Stimulated activated CD4-positive, alpha-beta T cell treated with anti-CD3 and anti-CD28 coated beads, TNF-alpha, amount 100 ng/mL, for 48 hours (primary cell): ENCODE measurements around the gene EGLN1.

ENCODE experiments used
- DNase-seq, 3 donors: peaks; one replicate each; pipeline ENCODE4 v3.0.0-alpha.2; 2020; ENCODE audit warnings: low read depth in 3 of 3

The EGLN1 gene

DNA sequence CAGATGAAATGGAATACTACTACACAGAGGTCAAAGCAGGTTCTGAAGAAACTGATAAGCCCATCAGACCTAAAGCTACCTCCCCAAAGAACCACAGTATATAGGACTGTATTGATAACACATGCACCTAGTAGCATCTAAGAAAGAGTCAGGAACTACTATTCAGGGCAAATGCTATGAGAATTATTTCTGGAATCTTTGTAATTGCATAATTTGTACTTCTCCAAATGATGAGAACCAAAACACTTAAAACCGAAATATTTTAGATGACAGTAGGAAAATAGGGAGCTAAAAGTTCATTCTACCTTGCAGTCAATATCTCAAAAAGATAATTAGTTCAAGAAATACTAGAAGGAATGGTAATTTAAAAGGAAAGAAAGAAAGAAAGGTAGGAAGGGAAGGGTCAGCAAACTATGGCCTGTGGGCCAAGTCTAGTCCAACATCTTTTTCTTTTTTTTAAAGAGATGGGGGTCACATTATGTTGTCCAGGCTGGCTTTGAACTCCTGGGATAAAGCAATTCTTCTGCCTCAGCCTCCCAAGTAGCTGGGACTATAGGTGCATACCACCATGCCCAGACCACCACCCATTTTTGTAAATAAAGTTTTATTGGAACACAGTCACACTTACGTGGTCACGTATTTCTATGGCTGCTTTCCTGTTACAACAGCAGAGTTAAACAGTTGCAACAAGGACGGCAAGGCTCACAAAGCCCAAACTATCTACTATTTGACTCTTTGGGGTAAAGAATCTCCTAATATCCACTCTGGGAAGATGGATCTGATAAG lies 24.0 kb downstream of the EGLN1 start:
- DNase-seq: no peak

DNA sequence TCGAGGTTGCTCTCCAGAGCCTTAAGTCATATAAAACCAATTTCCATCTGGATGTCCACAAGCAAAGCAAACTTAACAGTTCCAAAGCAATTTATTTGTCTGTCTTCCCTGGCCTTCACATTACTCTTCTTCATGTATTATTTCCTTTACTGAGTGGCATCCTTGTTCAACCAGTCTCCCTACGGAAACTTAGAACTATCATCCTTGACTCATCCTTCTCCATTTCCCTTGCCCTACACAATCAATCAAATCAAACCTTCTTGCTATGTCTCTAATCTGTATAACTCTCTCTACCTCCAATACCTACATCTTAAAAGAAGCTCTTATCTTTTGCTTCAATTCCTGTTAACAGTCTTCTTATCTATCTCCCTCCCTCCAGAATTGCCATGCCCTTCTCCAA lies 25.4 kb downstream of the EGLN1 start:
- DNase-seq: no peak

DNA sequence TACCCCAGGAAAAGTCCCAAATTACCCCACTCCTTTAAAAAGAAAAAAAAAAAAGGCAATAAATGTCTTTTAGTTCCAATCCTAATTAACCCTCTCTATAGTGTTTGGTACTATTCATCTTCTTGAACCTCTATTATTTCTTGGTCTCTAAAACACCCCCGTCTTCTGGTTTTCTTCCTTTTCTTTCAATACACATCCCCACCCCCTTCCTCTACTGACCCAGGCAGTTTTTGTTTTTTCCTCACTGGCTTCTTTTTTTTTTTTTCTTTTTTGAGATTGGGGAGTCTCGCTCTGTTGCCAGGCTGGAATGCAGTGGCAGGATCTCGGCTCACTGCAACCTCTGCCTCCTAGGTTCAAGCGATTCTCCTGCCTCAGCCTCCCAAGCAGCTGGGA lies 26.1 kb downstream of the EGLN1 start:
- no peak for DNase-seq

DNA sequence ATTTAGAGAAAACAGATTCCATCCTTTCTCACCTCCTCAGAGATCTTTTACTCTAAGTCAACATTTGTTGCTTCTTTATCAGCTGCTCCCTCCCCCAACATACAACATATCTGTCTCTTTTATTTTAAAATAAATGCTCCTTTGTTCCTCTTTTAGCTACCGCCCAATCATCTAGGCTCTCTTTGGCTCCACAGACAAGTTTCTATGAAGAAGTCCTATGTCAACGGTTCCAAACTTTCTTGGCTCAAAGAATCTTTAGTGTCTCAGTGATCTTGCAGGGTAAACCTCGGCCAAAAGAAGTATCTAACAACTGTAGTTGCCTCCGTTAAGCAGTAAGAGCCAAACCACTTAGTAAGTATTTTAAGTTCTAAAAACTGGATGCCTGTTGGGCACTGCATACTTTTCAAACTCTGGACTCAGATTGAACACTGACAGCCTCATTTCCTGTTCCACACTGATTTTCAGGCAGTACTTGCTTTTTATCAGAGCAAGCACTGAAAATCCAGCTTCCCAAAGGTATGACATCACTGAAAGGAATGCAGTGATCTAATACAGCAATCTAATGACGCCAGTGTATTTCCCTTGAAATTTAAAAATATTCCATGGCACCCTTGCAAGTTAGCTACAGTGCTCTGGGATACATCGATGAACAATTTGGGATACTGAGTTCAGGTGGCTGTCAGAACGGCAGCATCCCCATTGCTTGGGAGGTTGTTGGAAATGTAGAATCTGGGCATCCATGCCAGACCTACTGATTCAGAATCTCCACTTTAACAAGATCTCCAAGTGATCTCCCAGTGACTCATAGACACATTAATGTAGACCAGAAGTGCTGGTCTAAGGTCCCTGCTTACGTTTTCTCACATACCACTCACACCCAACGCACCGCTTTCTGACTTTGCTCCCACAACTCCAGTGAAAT lies 26.8 kb downstream of the EGLN1 start:
- DNase-seq: no peak

GRCh38 chr1:231393668-231394067 lies 28.4 kb downstream of the EGLN1 start:
- no peak for DNase-seq

GRCh38 chr1:231392389-231393131 lies 29.5 kb downstream of the EGLN1 start:
- DNase-seq: no peak

DNA sequence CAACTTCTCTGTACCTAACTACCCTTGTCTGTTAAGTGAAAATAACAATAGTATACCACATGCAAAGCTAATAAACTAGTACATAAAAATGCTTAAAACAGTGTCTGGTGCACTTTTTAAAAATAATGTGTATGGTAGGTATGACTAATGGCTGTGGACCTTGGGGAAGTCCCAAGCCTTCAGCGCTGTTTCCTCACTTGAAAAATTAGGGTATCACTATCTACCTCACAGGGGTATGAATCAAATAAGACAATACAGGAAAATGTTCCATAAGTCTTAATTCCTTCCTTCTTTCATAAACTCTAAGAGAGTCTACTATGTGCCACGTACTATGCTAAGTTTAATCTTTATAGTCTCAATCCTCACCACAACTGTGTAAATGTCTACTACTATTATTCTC lies 32.0 kb downstream of the EGLN1 start:
- no peak for DNase-seq

GRCh38 chr1:231387770-231388669 lies 34.1 kb downstream of the EGLN1 start:
- DNase-seq: no peak

GRCh38 chr1:231386466-231386865 lies 35.6 kb downstream of the EGLN1 start:
- no peak for DNase-seq

DNA sequence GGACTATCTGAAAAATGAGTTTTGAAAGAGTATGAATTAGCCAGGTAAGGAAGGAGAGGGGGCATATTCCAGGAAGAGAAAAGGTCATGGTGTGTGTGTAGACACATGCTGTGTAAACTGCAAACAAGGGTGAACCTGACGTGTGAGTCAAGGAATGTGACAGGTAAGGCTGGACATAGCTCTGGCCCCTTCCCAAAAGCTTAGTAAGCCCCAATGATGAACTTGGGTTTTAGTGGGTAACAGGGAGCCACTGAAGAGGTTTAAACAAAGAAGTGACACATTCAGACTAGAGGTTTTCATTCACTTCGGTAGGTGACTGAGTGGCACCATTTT lies 36.7 kb downstream of the EGLN1 start:
- DNase-seq: no peak

GRCh38 chr1:231384696-231385415 lies 37.2 kb downstream of the EGLN1 start:
- no peak for DNase-seq

DNA sequence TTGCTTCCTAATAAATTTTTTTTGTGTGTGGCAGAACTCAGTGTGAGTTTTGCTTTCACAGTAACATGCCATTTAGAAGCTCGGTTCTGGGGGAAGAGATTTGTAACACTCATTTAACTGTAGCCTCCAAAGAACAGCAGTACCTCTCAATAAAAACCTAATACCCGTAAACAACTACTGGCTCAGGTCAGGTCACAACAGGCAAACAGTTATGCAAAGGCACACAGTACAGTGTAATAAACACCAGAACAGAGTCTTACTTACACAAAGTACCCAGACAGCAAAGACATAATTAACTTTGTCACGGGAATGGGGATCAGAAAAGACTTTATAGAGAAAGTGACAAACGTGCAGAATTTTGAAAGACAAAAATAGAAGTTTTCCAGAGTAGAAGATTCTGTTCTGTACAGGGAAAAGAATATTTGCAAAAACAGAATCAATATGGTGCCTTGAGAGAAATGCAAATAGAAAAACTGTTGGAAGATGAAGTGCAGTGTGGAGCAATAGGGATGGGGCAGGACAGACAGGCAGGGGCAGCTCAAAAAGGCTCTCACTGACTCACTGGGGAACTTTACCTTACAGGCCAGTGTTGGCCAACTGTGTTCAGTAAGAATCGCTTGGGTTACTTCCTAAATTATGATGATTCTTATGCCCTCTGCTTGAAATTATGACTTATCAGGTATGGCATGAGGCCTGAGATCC lies 38.8 kb downstream of the EGLN1 start:
- no peak for DNase-seq

GRCh38 chr1:231382426-231382825 lies 39.7 kb downstream of the EGLN1 start:
- no peak for DNase-seq

DNA sequence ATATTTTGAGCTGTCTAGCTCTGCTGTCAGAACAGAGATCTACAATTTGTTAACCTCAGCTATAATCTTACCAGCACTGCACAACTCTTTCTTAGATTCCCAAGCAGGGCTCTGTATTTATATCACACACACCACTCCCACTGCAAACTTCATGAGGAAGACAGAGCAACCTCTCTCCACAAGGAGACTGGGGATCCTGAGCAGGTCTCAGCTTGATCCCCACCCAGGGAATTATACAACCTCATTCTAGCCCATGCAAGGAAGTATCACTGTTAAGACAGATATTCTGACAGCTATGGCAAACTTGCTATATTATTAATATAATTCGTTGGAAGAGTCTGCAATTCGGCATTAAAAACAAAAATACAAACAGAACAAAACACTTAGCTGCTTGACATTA lies 40.4 kb downstream of the EGLN1 start:
- DNase-seq: no peak

- no peak for DNase-seq
These were observed 45.1 kb downstream of the EGLN1 start for GRCh38 chr1:231376875-231377549.

- no peak for DNase-seq
These were observed 46.0 kb downstream of the EGLN1 start for GRCh38 chr1:231376101-231376500.

DNA sequence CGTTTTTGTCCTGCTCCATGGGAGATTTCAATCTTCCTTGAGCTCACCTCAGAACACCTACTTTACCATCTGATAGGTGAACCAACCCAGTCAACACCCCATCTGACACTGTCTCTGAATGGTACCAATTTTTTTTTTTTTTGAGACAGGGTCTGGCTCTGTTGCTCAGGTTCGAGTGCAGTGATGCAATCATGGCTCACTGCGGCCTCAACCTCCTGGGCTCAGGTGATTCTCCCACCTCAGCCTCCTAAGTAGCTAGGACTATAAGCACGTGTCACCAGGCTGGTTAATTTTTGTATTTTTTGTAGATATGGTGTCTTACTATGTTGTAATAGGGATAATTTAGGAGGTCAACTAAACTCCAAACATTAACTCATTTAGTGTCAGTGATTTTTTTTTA lies 47.7 kb downstream of the EGLN1 start:
- DNase-seq: no peak

DNA sequence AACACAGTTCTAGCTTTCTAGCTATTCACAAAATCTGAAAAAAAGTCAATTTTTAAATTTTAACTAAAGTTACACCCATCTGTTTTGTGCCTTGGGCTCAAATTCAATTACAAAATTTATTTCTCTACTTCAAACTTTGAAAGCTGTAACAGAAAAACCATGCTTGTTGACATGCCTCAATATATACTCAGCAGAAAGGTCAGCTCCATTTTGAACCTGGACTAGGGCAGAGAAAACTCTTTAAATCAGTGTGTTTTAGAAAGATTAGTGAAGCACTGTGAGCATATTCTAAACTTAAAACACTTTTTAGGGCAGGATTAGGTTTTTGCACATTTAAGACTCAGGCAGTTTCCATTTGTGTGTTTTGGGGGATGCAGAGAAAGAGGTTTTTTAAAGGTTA lies 49.6 kb downstream of the EGLN1 start:
- no peak for DNase-seq

DNA sequence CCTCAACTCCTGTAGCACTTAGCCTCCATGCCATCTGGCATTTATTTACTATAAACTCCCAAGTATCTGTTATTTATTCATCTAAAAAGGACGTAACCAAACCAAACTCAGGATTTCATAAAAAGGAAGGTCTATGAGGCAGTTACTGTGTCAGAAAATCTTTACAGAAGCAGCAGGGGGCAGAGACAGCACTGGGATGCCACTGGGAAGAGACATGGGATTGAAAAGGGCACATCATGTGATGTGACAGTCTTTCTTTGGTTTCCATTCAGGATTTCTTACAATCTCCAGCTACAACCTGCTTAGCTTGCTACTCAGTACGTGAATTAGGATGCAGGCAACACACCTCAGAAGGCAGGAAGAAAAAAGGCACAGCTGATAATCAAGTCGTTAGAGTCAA lies 52.8 kb downstream of the EGLN1 start:
- DNase-seq: no peak

GRCh38 chr1:231364192-231364591 lies 57.9 kb downstream of the EGLN1 start:
- DNase-seq: no peak
